Amygdala (tissue), 56 donors: ENCODE measurements around the gene POPDC3.
A peak's percentile ranks its signal among the peaks of the same experiment; 100 is the strongest.
"Not testable (repeated sequence)": the region's sequence is repeated elsewhere in the genome, so short reads cannot be mapped to it uniquely, and the experiment has no call there.

ENCODE experiments used
- DNase-seq, 56 donors: peaks; one replicate each; lab custom pipeline; 2025; lab: John Stamatoyannopoulos, UW

Gene POPDC3, protein sequence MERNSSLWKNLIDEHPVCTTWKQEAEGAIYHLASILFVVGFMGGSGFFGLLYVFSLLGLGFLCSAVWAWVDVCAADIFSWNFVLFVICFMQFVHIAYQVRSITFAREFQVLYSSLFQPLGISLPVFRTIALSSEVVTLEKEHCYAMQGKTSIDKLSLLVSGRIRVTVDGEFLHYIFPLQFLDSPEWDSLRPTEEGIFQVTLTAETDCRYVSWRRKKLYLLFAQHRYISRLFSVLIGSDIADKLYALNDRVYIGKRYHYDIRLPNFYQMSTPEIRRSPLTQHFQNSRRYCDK

DNA sequence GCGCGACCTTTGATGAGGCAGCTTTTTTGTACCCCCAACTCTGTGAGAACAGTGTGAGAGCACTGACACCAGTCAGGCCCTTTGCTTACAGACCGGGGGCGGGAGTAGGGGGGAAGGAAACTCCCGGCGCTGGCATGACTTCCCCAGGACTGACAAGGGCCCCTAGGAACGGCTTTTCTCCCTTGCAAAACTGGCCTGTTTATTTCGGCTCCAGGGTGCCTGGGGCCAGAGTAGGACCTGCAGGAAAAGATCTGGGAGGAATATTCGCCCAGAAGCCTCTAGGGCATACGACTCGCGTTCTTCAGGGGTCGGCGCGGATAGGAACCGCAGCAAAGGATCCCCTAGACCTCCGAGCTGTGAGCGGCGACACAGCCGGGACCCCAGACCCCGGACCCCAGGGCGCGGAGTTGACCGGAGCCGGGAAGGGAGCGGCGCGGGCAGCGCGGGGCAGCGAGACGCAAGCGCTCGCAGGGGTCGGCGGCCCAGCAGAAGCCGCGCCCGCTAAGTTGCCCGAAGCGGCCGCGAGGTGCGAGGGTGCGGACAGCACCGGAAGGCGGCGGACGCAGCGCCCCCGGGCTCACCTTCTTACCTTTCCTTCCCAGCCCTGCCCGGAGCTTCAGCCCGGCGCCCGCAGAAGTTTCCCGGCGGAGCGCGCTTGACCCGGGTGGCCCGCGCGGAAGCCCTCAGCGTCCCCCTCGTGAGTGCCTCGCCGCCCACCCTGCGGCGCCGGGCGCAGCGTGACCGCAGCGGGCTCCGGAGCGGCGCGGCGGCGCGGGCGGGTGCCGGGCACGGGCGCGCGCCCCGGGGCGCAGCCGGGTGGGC lies at the start of gene POPDC3:
POPDC3 (minus strand) TSS at position 771 of the 822 bp plus-strand sequence. CDS start 18,105 bp downstream, outside the sequence.
- peak in 24 of 56 donors; percentile 3 to 54 (median 28) for DNase-seq

DNA sequence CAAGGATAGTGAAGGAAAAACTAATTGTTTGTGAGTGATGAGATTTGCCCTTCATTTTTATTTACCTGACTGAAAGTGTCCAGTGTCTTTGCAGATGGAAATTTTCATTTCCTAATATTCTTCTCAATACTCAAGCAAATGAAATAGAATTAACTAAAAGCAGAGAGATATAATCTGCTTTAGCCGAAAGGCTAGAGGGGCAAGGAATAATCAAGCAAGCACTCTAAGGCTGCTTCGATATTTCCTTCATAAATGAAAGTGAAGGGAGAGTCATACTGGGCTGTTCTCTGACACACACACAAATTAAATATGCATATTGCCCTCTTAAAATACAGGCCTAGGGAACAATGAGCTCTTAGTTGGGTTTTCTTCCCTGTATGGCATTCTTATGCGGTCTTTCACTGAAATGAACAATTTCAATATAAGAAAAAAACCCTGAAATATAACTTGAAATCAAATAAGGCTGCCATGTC lies 47.5 kb upstream of the POPDC3 start:
- no peak for DNase-seq

DNA sequence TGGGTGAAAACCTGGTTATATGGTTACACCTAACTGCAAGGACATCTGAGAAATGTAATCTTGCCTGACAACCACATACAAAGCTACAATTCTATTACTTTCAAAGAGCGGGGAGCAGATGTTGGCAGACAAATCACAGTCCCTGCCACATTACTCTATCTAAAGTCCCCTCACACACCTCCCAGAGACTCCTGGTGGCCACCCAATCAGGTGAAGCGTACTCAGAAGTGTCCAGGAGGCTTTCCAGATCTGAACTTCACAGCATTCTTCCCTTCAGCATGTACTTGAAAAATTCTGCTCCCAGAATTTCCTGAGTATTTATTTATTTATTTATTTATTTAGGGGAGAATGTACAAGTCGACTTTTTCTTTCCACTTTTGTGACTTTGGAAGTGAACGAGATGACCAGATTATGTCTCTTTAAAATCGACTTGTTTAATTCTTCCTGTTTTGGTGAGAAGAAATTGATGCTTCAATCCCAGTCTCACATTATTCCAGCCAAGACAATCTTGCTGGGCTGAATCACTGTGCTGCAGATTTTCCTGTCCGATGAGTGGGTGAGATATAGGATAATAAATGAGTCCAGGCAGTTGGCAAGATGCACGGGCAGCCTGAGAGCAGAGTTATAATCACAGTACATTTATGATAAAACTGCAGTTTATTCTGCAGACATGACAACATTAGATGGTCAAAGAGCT lies 46.9 kb upstream of the POPDC3 start:
- no peak for DNase-seq

DNA sequence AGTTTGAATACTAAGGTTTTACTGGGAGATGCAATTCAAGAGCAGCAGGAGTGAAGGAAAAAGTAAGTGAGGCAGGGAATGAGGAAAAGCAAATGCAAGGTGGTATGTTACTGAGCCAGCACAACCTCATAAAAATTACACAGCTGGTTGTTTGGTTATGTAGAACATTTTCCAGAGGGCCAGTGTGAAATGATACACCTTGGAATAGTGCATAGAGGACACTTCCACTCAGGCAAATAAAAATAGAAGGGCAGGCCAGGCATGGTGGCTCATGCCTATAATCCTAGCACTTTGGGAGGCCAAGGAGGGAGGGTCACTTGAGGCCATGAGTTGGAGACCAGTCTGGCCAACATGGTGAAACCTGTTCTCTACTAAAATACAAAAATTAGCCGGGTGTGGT lies 43.4 kb upstream of the POPDC3 start:
- DNase-seq = no peak

DNA sequence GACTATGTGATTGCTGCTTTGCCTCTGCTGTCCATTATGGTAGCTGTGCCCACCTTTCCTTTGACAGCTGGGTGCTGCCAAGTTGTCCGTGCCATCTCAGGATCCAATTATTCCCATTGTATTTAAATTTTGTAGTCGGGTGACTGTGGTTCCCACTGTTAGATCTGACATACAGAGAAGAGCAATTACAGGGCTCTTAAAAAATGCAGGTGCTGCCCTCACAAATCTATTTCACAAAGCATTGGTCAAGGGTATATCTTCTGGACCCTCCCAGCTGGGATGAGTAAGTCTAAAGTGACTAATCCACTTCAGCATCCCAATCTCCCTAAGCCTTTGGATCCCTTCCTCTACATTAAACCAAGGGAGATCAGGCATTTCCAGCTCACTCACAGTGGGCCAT lies 41.4 kb upstream of the POPDC3 start:
- DNase-seq = not testable (repeated sequence)

DNA sequence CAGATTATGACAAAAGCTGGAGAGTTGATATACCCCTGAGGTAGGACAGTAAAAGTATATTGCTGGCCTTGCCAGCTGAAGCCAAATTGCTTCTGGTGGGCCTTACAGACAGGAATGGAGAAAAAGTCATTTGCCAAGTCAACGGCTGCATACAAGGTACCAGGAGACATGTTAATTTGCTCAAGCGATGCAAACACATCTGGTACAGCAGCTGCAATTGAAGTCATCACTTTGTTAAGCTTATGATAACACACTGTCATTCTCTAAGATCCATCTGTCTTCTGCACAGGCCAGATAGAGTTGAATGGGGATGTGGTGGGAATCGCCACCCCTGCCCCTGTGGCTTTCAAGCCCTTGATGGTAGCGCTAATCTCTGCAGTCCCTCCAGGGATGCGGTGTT lies 40.4 kb upstream of the POPDC3 start:
- no peak for DNase-seq

DNA sequence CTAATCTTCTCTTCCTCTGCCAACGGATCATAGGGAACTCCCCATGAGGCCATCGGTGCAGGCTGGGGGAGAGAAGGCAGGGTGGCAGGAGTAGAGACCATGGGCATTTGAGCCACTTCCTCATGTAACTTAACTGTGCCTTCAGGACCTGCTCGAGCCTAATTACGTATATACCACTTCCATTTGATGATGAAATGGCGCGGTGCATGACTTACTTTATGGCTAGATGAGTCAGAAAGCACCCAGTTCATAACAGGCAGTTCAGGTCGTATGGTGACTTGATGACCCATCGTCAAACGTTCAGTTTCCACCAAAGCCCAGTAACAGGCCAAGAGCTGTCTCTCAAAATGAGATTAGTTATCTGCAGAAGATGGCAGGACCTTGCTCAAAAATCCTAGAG lies 39.4 kb upstream of the POPDC3 start:
- not testable (repeated sequence) for DNase-seq

DNA sequence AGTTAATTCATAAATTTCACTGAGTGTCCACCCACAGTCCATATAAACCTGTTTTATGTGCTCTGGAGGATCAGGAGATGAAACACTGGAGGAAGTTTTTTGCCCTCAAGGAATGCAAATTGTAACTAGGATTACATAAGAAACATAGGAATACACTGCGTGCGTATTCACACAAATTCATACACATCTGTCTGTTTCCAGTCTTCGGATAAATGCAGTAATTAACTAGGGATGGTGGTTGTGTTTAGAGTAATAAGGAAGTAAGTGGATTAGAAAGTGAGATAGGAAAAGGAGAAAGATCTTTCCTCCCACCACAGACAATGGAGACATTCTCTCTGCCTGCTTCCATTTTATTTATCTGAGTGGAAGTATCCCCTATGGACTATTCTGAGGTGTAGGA lies 35.7 kb upstream of the POPDC3 start:
- DNase-seq = no peak

DNA sequence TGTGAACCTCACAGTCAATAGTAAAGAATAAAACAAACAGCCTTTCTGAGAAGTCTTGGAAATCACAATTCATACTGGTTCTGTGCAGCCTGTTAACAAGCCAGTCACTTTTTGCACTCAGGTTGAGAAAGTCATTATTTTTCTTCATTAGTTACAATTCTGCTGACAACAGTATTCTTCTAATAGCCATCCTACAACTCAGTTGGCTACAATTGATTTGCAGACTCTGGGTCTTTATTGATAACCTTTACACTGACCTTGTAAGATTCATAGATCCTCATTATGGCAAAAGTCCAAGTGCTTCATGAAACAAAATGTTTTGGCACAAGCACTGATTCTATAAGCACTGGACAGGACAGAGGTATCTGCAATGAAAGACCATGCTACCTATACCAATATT lies 34.9 kb upstream of the POPDC3 start:
- no peak for DNase-seq

DNA sequence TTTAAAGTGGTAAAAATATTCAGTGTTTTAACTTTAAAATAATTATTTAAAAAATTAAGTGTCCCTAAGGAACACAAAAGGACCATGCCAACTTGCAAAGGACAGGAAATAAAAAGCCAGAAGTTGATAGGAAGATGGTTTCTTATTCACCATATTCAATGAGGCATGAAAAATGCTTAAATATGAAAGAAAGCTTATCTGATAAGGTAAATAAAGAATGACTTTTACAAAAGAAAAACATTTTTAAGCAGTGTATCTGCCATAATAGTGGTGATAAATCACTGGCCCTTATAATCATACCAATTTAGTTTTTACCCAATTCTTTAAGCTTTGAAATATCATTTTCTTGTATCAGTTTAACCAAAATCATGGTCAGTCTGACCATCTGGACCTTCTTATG lies 33.5 kb upstream of the POPDC3 start:
- no peak for DNase-seq

DNA sequence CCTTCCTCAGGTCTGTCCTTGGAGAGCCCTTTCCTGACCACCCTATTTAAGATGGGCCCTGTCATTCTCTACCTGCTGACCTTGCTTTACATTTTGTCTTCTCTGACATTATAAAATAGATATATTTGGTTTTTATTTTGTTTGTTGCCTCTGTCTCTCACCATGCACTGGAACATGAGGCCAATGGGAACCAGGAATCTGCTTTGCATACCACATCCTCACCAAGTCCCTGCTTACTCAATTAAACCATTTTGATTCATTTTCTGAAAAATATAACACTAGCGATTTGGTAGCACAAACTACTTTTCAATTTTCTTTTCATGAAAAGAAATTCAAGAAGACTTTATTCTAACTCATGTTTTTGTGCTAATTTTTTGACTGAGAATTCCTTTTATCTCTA lies 32.8 kb upstream of the POPDC3 start:
- no peak for DNase-seq

DNA sequence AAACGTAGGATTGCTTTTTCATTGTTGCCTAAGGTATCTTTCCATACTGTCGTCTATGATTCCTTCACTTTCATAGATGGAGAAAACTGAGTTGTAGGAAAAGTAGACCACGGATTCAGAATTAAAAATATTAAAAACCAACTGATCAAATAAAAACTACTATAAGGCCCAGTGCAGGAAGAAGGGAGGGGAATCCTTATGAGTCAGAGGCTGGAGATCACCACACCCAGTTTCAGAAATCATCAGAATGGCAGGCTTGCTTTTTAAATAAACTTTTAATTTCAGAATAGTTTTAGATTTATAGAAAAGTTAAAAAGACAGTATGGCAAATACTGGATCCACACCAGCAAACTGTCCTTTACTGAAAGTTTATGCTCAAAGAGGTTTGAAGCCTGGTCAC lies 32.0 kb upstream of the POPDC3 start:
- DNase-seq = no peak

DNA sequence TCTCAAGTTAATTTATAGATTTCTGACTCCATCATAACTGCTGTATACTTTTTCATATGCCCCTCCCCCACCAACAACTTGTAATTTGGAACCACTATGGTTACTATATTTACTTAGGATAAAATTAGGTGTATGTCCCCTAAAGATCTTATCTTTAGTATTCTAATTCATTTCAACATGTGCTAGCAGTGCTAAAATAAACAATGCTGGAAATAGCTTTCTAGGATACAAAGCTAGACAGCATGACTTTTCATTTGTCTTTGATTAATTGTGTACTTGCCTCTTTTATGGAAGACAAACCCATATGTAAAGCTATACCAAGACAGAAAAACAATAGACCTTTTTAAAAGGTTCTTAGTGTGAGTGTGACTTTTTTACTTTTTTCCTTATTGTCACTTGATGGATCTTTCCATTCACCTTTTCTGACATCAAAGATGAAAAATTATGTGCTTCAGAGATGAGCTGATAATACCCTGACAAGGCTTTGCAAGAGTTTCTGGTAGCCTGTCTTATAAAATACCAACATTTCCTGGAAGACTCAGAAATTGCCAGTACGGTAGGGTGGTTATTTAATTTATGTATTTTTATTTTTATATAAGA lies 31.2 kb upstream of the POPDC3 start:
- no peak for DNase-seq

DNA sequence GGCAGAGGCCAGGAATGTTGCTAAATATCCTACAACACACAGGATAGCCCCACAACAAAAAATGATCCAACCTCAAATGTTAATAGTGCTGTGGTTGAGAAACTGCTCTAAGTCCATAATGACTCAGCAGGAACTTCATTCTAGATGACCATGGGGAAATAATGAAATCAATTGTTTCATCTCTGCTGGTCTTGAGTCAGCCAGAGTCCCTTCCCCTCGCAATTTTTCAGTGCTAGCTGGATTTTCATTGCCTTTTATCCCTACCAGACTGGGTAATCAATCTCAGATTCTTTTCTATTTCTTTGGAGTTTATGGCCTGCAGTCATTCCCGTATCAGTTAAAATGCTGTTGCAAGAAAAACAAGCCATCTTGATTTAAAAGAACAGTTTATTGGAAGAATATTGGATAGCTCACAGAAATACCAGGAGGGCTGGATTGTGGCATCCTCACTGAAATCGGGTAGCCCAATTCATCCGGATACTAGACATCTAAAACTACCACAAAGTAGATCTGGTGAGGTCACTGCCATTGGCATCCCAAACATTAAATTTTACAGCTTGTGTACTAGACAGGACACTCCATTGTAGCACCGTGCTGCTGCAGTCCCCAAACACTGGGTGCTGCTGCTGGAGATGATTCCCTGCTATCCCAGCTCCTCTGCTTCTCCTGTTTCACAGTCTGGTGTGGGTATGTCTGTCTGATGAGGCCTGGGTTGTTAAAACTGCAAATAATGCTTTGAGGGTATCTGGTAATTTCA lies 30.3 kb upstream of the POPDC3 start:
- no peak for DNase-seq

DNA sequence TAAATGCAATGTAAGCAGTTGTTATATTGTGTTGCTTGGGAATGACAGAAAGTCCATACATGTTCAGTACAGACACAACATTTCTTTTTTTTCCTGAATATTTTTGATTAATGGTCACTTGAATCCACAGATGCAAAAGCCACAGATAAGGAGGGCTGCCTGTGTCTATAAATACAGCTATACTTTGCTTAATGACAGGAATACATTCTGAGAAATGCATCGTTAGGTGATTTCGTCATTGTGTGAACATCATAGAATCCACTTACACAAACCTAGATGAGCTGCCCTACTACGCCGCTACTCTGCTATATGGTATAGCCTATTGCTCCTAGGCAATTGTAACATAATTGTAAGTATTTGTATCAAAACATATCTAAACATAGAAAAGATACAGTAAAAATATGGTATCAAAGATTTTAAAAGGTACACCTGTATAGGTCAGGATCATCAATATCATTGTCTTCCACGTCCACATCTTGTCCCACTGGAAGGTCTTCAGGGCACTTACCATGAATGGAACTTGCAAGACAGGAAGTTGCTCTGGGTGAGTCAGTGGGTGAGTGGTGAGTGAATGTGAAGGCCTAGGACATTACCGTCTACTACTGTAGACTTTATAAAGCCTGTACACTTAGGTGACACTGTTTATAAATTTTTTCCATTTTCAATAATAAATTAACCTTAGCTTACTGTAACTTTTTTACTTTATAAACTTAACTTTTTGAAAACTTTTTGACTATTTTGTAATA lies 27.9 kb upstream of the POPDC3 start:
- DNase-seq = no peak

DNA sequence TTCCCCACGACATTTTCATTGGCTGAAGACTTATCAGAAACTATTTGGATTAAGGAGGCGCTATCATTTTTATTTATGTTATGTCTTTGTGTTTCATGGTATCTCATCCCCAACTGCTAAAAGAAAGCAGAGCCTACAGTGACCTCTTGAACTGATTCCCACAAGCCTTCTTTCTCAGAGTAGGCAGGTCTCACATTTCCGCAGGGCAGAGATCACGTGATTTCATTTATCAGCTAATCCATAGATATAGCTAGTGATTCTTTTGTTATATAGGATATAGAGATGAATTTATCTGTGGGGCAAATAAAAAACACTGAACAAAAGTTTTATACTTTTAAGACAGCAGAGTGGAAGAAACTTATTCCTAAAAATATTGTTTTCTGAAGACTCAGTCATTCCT lies 25.0 kb upstream of the POPDC3 start:
- no peak for DNase-seq

DNA sequence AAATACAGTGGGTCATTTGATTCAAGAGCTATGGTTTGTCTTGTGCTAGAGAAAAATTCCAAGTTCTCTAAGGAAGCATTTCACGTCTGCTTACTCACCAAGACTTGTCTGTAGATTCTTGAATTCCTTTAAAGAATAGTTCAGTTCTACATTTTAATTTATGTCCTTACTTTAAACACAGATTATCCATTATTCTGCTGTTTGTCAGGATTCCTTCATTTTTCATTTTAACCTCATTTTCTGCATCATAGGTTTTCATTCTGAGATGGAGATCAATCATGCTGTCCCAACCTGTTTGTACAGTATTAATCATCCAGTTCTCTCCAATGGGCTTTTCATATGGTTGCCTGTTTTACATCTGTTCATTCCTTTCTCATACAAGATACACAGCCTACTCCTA lies 24.5 kb upstream of the POPDC3 start:
- no peak for DNase-seq

DNA sequence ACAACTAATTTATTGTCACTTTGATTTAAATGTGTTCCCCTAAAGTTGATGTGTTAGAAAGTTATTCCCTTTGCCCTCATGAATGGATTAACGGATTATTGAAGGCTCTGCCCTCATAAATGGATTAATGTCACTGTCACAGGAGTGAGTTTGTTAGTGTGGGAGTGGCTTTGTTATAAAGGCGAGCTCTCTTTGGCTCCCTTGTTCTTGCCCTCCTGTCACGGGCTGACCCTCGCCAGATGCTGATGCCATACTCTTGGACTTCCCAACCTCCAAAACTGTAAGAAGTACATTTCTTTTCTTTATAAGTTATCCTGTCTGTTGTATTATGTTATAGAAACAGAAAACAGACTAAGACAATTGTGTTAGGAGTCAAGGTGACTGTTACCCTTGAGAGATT lies 22.7 kb upstream of the POPDC3 start:
- no peak for DNase-seq

DNA sequence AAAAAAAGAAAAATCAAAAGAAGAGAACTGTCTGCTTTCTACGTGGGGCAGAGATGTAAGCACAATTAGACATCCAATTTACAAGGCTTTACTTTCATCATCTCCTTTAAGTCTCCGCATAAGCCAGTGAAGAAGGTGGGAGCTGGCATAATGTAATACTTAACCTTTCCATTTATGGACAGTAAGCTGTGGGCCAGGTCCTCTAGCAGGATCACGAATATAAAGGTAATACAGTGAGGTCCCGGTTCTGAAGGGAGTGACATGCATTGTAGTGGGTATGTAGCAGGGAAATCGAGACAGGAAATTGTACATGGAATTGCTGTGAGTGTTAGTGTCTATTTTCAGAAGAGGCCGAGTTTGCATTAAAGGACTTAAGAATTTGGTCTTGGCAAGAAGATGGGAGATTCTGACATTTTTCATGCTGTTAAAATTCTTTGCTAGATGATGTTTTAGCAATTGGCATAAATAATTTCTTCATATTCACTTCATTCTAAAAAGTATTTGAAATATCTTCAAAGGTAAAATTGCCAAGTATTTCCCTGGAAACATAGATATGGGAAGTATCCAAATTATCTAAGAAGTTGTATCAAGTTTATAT lies 20.4 kb upstream of the POPDC3 start:
- DNase-seq = no peak
